BLaER1 (cell line): Measurements from ENCODE around the gene IRF6.

Experiments
- H3K27ac ChIP-seq: shearing (Covaris generic); formaldehyde crosslinking; 2 replicates; pipeline ENCODE4 v1.8.1; 2022
- H3K27me3 ChIP-seq: shearing (Covaris generic); formaldehyde crosslinking; 2 replicates; pipeline ENCODE4 v1.8.1; 2022
- H3K36me3 ChIP-seq: shearing (Covaris generic); formaldehyde crosslinking; 2 replicates; pipeline ENCODE4 v1.8.1; 2022
- H3K4me1 ChIP-seq: shearing (Covaris generic); formaldehyde crosslinking; 2 replicates; pipeline ENCODE4 v1.8.1; 2022
- H3K4me2 ChIP-seq: shearing (Covaris generic); formaldehyde crosslinking; 2 replicates; pipeline ENCODE4 v1.8.1; 2022
- H3K4me3 ChIP-seq: shearing (Covaris generic); formaldehyde crosslinking; 2 replicates; pipeline ENCODE4 v1.8.1; 2022
- H3K9ac ChIP-seq: shearing (Covaris generic); formaldehyde crosslinking; 2 replicates; pipeline ENCODE4 v1.8.1; 2022
- H3K9me3 ChIP-seq: shearing (Covaris generic); formaldehyde crosslinking; 2 replicates; pipeline ENCODE4 v1.8.1; 2022
- H4K20me1 ChIP-seq: shearing (Covaris generic); formaldehyde crosslinking; 2 replicates; pipeline ENCODE4 v1.8.1; 2022
- Cebpa-rat ChIP-seq: shearing (Covaris generic); IDR thresholded peaks from 2 replicates; pipeline ENCODE4 v1.8.1; 2022

The IRF6 gene

GRCh38 chr1:209778102-209778501 is 27.8 kb downstream of the IRF6 start:
- TF ChIP-seq Cebpa-rat = no peak
- Histone ChIP-seq H3K9ac (no peak overlapping the region), H3K9me3 (no peaks in the 10 kb centered on the region), H4K20me1 (no peaks in the 10 kb centered on the region), H3K4me1 (peaks cover 23% of the 10 kb centered on the region), H3K27ac (no peak overlapping the region), H3K36me3 (peaks cover 50% of the 10 kb centered on the region), H3K27me3 (no peaks in the 10 kb centered on the region), H3K4me2 (no peak overlapping the region), H3K4me3 (no peak overlapping the region)

GRCh38 chr1:209777587-209777986 is 28.4 kb downstream of the IRF6 start:
- H3K9ac ChIP-seq = no peak overlapping the region
- no peak overlapping the region for H3K27ac ChIP-seq
- H3K36me3 ChIP-seq = peaks cover 45% of the 10 kb centered on the region
- H3K4me1 ChIP-seq = peaks cover 22% of the 10 kb centered on the region
- no peak overlapping the region for H3K4me2 ChIP-seq
- no peak overlapping the region for H3K4me3 ChIP-seq
- H3K9me3 ChIP-seq = no peaks in the 10 kb centered on the region
- TF ChIP-seq Cebpa-rat = no peak
- no peaks in the 10 kb centered on the region for H3K27me3 ChIP-seq
- H4K20me1 ChIP-seq = no peaks in the 10 kb centered on the region

DNA sequence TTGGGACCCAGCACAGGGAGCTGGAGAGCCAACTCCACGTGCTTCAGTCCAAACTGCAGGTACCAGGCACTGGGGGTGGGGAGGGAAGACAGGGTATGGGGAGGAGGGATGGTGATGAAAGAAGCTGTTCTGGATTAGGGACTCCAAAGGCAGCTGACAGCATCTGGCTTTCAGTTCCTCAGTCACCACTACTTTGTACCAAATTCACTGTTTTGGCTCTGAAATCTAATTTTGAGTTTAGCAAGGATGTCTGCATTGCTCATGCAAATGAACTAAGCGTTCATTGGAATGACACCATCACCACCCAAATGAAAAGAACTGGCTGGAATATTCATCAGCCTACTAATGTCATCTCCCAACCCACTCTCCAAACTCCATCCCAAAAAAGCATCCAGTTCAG is 30.3 kb downstream of the IRF6 start:
- H3K9ac ChIP-seq = no peak overlapping the region
- H4K20me1 ChIP-seq = no peaks in the 10 kb centered on the region
- no peaks in the 10 kb centered on the region for H3K9me3 ChIP-seq
- H3K27me3 ChIP-seq = no peaks in the 10 kb centered on the region
- TF ChIP-seq Cebpa-rat = no peak
- peaks cover 29% of the 10 kb centered on the region for H3K36me3 ChIP-seq
- H3K27ac ChIP-seq = peak overlapping the region; percentile 19; the same call in 1 of the 2 replicates
- peaks cover 22% of the 10 kb centered on the region for H3K4me1 ChIP-seq
- no peak overlapping the region for H3K4me3 ChIP-seq
- peak overlapping the region; percentile 54 for H3K4me2 ChIP-seq

DNA sequence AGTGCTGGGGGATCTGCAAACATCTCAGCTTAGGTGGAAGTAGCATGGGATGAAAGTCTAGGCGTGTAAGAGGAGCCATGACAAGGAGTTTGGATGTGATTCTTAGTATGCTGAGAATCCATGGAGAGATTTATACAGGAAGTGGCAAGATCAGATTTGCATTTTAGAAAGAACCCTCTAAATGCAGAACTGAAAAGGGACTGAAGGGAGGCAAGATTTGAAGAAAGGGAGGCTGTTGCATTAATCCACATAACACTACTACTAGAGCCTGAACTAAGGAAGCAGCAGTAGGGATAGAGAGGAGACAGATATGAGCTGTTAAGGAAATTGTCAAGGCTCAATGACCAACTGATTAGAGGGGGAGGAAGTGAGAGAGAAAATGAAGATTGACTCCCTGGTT is 31.4 kb downstream of the IRF6 start:
- H3K36me3 ChIP-seq = peaks cover 27% of the 10 kb centered on the region
- no peak overlapping the region for H3K27ac ChIP-seq
- H3K27me3 ChIP-seq = no peaks in the 10 kb centered on the region
- no peaks in the 10 kb centered on the region for H3K9me3 ChIP-seq
- H3K4me1 ChIP-seq = peaks cover 33% of the 10 kb centered on the region
- no peak overlapping the region for H3K4me3 ChIP-seq
- no peaks in the 10 kb centered on the region for H4K20me1 ChIP-seq
- no peak overlapping the region for H3K9ac ChIP-seq
- TF ChIP-seq Cebpa-rat = no peak
- H3K4me2 ChIP-seq = peak overlapping the region; percentile 54

GRCh38 chr1:209772126-209772525 is 33.8 kb downstream of the IRF6 start:
- no peak overlapping the region for H3K9ac ChIP-seq
- no peaks in the 10 kb centered on the region for H3K27me3 ChIP-seq
- no peak overlapping the region for H3K4me3 ChIP-seq
- H4K20me1 ChIP-seq = no peaks in the 10 kb centered on the region
- no peak overlapping the region for H3K4me2 ChIP-seq
- no peaks in the 10 kb centered on the region for H3K9me3 ChIP-seq
- peaks cover 57% of the 10 kb centered on the region for H3K4me1 ChIP-seq
- TF ChIP-seq Cebpa-rat = no peak
- no peak overlapping the region for H3K27ac ChIP-seq
- peaks cover 4% of the 10 kb centered on the region; the same call in 1 of the 2 replicates for H3K36me3 ChIP-seq

- Histone ChIP-seq H3K9me3 (no peaks in the 10 kb centered on the region), H4K20me1 (no peaks in the 10 kb centered on the region), H3K4me1 (peaks cover 65% of the 10 kb centered on the region), H3K27me3 (no peaks in the 10 kb centered on the region), H3K9ac (no peak overlapping the region), H3K4me2 (peak overlapping the region; percentile 92), H3K36me3 (no peaks in the 10 kb centered on the region), H3K27ac (no peak overlapping the region), H3K4me3 (no peak overlapping the region)
- TF ChIP-seq Cebpa-rat = no peak
Observed at GRCh38 chr1:209770636-209771415, 35.1 kb downstream of the IRF6 start.

DNA sequence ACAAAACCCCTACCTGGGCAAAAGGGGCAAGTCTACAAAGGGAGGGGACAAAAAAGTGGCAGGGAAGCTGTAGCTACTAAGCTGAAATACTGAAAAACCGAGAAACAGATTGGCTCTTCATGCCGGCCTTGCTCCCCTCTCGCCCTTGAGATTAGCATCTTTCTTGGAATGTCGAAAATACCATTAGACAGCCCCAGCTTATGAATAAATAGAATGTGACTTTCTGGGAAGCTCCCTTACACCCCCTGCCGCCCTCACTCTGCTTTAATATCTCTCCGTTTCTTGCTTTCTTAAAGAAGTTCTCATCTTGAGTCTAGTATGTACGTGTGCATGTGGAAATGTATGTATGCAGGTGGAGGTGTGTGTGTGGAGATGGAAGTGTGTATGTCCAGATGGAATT is 36.0 kb downstream of the IRF6 start:
- H3K4me1 ChIP-seq = peaks cover 62% of the 10 kb centered on the region
- peak overlapping the region; percentile 49 for H3K9ac ChIP-seq
- peak overlapping the region; percentile 92 for H3K4me2 ChIP-seq
- peak overlapping the region; percentile 73 for H3K27ac ChIP-seq
- peak overlapping the region; percentile 56; the same call in 1 of the 2 replicates for H3K4me3 ChIP-seq
- H4K20me1 ChIP-seq = no peaks in the 10 kb centered on the region
- no peaks in the 10 kb centered on the region for H3K36me3 ChIP-seq
- TF ChIP-seq Cebpa-rat = no peak
- no peaks in the 10 kb centered on the region for H3K27me3 ChIP-seq
- H3K9me3 ChIP-seq = no peaks in the 10 kb centered on the region

- H3K27ac ChIP-seq = peak overlapping the region; percentile 73
Observed at GRCh38 chr1:209769171-209769904, 36.6 kb downstream of the IRF6 start.

GRCh38 chr1:209768354-209768774 is 37.6 kb downstream of the IRF6 start:
- peak overlapping the region; percentile 92 for H3K4me2 ChIP-seq

More at GRCh38 chr1:209769171-209769904, 36.6 kb downstream of the IRF6 start:
- Histone ChIP-seq H3K9me3 (no peaks in the 10 kb centered on the region), H3K9ac (peak overlapping the region; percentile 49), H3K4me3 (peak overlapping the region; percentile 56), H3K4me2 (peak overlapping the region; percentile 92), H3K4me1 (peaks cover 56% of the 10 kb centered on the region), H4K20me1 (no peaks in the 10 kb centered on the region), H3K36me3 (no peaks in the 10 kb centered on the region), H3K27me3 (no peaks in the 10 kb centered on the region)
- no peak for TF ChIP-seq Cebpa-rat

GRCh38 chr1:209767706-209768105 is 38.2 kb downstream of the IRF6 start:
- H3K9ac ChIP-seq = no peak overlapping the region
- H3K27ac ChIP-seq = peak overlapping the region; percentile 73; the same call in 1 of the 2 replicates
- H4K20me1 ChIP-seq = no peaks in the 10 kb centered on the region
- TF ChIP-seq Cebpa-rat = no peak
- peaks cover 51% of the 10 kb centered on the region for H3K4me1 ChIP-seq
- H3K4me2 ChIP-seq = peak overlapping the region; percentile 92
- H3K36me3 ChIP-seq = peaks cover 9% of the 10 kb centered on the region; the same call in 1 of the 2 replicates
- no peaks in the 10 kb centered on the region for H3K9me3 ChIP-seq
- peak overlapping the region; percentile 56 for H3K4me3 ChIP-seq
- H3K27me3 ChIP-seq = no peaks in the 10 kb centered on the region

More at GRCh38 chr1:209768354-209768774, 37.6 kb downstream of the IRF6 start:
- H3K4me3 ChIP-seq = peak overlapping the region; percentile 56
- H3K27ac ChIP-seq = peak overlapping the region; percentile 73
- peaks cover 51% of the 10 kb centered on the region for H3K4me1 ChIP-seq
- H4K20me1 ChIP-seq = no peaks in the 10 kb centered on the region
- TF ChIP-seq Cebpa-rat = peak; percentile 98
- H3K9ac ChIP-seq = peak overlapping the region; percentile 49
- H3K36me3 ChIP-seq = peaks cover 2% of the 10 kb centered on the region; the same call in 1 of the 2 replicates
- H3K9me3 ChIP-seq = no peaks in the 10 kb centered on the region
- no peaks in the 10 kb centered on the region for H3K27me3 ChIP-seq
